Limb (tissue), 2 donors: ENCODE data around the gene CAMK2D.

ENCODE experiments used
- DNase-seq, 2 donors: peaks; one replicate each; pipeline ENCODE4 v3.0.0-alpha.2; 2016; ENCODE audit errors: extremely low spot score in 2 of 2

Gene CAMK2D

GRCh38 chr4:113572620-113573019 lies 188.9 kb downstream of the CAMK2D start:
- DNase-seq, result no peak

- no peak for DNase-seq
These were observed 195.3 kb downstream of the CAMK2D start for GRCh38 chr4:113566015-113566795.

- no peak for DNase-seq
These were observed 195.9 kb downstream of the CAMK2D start for GRCh38 chr4:113565702-113566012.

GRCh38 chr4:113564493-113564892 lies 197.0 kb downstream of the CAMK2D start:
- DNase-seq, result no peak

DNA sequence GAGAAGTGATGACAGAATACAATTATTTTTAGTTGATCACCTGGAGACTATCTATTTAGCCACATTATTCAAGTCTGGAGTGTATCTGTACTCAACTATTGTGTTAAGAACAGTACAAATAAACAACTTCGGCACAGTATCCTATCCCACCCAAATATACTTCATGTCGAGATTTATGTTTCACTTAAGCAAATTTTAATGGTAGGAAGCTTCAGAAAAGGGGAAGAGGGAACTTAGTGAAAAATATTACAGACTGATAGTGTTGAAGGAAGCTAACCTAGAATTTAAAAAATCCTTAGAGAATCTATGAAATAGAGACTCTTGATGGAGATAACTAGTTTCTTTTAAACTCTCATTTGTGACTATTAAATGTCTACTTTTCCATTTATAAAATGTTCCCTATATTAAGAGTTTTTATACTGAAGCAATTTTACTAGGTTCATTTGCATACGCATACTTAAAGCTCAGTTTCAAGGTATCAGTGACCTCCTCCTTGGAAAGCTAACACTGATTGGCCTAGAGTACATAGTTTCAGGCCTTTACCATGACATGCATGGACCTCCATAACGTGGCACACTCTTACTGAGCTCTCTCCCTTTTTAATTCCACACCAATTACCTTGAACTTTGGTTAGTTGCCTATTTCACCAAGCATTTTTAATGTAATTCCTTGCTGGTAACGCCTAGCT lies 197.7 kb downstream of the CAMK2D start:
- DNase-seq, result no peak

GRCh38 chr4:113561758-113562157 lies 199.8 kb downstream of the CAMK2D start:
- no peak for DNase-seq

GRCh38 chr4:113561092-113561491 lies 200.4 kb downstream of the CAMK2D start:
- DNase-seq, result no peak

GRCh38 chr4:113560579-113560978 lies 201.0 kb downstream of the CAMK2D start:
- no peak for DNase-seq

- no peak for DNase-seq
These were observed 201.6 kb downstream of the CAMK2D start for GRCh38 chr4:113559947-113560346.

- DNase-seq, result no peak
These were observed 205.0 kb downstream of the CAMK2D start for GRCh38 chr4:113556382-113557134.

GRCh38 chr4:113555868-113556267 lies 205.7 kb downstream of the CAMK2D start:
- no peak for DNase-seq

DNA sequence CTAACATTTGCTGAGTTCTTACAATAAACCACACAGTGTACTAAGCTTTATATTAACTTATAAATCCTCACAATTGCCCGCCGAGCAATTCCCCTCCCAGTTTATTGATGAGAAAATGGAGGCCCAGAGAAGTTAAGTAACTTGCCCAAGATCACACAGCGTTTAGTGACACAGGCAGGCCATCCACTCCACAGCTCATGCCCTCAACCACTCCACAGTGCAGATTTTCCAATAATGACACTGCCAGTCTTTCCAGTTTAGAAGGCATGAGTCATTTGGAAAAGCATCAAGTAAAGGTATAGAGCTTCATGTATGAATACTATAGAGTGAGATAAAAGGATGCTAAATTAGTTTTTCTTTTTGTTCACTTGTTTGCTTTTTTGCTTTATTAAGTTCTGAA lies 208.5 kb downstream of the CAMK2D start:
- DNase-seq, result no peak

GRCh38 chr4:113550510-113550909 lies 211.0 kb downstream of the CAMK2D start:
- no peak for DNase-seq

GRCh38 chr4:113548303-113548702 lies 213.2 kb downstream of the CAMK2D start:
- DNase-seq, result no peak

- DNase-seq, result peak; percentile 80 to 81
These were observed 214.0 kb downstream of the CAMK2D start for GRCh38 chr4:113547487-113548042.

DNA sequence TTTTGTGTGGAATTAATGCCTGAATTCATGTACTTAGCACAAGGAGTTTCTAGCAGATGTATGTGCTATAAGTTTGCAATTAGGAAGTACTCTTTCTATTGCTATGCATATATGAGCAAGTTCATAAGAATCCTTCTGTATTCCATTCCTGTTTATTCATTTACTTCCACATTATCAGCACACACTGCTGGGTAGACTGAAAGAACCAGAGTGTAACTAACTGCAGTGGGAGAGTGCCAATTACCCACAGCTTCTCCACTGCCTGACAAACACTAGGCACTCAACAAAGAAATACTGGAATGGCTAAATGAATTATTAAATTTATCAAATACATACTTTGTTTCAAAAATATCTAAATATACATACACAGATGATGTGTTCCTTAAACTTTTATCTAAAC lies 219.6 kb downstream of the CAMK2D start:
- no peak for DNase-seq

DNA sequence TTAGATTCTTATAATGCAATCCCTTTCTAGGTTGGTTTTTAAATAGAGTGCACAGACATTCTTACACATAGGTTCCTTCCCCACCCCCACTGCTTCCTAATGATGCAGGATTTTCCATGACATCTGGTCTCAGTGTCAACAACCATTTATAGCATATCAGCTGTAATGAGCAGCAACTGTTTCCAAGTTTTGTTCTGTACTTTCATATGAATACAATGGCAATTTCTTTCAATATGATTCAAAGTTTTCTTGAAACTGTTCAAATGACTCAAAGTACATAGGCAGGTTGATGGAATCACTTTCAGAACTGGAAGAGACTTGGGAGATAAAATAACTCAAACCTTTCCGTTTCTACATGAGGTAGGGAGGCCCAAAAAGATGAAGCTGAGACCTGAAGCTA lies 220.7 kb downstream of the CAMK2D start:
- peak in 1 of 2 donors; percentile 54 for DNase-seq

GRCh38 chr4:113539408-113539807 lies 222.1 kb downstream of the CAMK2D start:
- DNase-seq, result no peak

DNA sequence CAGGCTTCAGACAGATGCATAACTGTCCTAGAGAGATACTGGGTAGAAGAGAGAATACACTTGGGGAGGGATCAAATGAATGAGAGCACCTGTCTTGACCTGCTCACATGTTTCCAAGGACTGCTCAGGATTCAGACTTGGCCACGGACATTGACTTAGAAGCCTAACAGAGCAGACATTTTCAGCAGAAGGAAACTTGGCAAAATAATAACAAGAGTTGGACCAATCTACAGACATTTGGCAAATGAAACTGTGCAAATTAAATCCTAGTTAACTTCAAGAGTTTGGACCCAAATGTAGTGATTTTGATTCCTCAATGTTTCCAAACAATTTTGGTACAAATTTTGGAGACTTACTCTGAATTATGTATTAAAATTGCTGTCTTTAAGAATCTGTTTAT lies 223.9 kb downstream of the CAMK2D start:
- peak in 1 of 2 donors; percentile 48 for DNase-seq

DNA sequence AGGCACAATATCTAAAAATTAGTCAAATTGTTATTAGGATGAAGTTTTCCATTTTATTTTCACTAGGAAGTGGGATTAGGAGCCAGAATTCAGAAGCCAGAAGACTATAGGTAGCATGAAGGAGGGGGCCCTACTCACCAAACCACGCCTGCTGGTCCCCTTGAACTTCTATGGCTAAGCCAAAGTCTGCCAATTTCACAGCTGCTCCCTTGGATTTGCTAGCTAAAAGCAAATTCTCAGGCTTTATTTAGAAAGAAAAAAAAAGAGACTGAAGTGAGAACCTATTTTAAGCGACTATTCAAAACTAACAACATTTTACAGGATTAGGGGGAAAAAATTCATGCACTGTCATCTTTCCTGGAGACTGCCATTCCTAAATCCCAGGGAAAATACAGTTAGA lies 224.3 kb downstream of the CAMK2D start:
- DNase-seq, result peak in 1 of 2 donors; percentile 18

DNA sequence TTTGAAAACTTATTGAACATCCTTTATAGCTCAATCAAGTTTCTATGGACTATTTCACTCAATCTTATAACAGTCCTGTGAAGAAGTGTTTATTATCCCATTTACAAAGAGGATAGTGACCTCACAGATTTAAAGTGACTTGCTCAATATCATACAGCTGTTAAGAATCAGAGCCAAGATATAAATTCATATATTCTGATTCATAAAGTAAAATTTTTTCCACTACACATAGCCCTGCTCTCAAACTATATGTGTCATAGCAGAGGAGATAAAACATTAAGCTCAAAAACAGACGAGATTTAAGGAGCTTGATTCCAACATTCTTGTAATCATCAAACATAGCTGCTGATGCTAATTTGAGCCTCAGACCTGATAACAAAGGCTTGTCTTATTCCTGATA lies 226.8 kb downstream of the CAMK2D start:
- DNase-seq, result peak in 1 of 2 donors; percentile 15

GRCh38 chr4:113531572-113531971 lies 230.0 kb downstream of the CAMK2D start:
- DNase-seq, result no peak
